CD14-positive monocyte (primary cell): Measurements from ENCODE around the gene PSMB8. TPM values are rescaled to one million over a fixed set of nuclear protein-coding genes. Genes with fewer than 3 reads are reported as not detected.

Experiments used
- DNase-seq, 3 donors: peaks; one replicate each; pipeline ENCODE4 v3.0.0-alpha.2; 2011 to 2022
- H2AFZ ChIP-seq: 2 replicates; pipeline ENCODE4 v1.6.0; 2012; ENCODE audit warnings: mild to moderate bottlenecking, low read depth, low read length, inconsistent platforms; ENCODE audit not compliant: insufficient read depth, poor library complexity, severe bottlenecking
- H3K27ac ChIP-seq, 2 donors: 1 replicate in 1 of 2; 2 replicates in 1 of 2; pipeline ENCODE4 v1.5.1; 2012 to 2013; ENCODE audit warnings: low read length in 2 of 2, control low read depth in 1 of 2, inconsistent platforms in 1 of 2, low read depth in 1 of 2, mild to moderate bottlenecking in 1 of 2
- H3K27me3 ChIP-seq, 2 donors: one replicate each; pipeline versions ENCODE4 v1.6.0 to v1.6.1; 2011 to 2013; ENCODE audit warnings: low read length in 2 of 2; ENCODE audit not compliant: control insufficient read depth in 2 of 2, insufficient read depth in 2 of 2
- H3K36me3 ChIP-seq, 2 donors: replicated peaks in 1 of 2; 1 replicate in 1 of 2; 2 replicates in 1 of 2; pipeline versions ENCODE4 v1.5.1 to v1.6.1; 2012 to 2013; ENCODE audit warnings: low read length in 2 of 2, control low read depth in 1 of 2, inconsistent platforms in 1 of 2, mild to moderate bottlenecking in 1 of 2; ENCODE audit not compliant: insufficient read depth in 2 of 2, control insufficient read depth in 1 of 2
- H3K4me1 ChIP-seq, 2 donors: 1 replicate in 1 of 2; 2 replicates in 1 of 2; pipeline versions ENCODE4 v1.5.1 to v1.6.1; 2012 to 2013; ENCODE audit warnings: low read length in 2 of 2, control low read depth in 1 of 2, inconsistent platforms in 1 of 2, mild to moderate bottlenecking in 1 of 2, moderate library complexity in 1 of 2; ENCODE audit not compliant: insufficient read depth in 2 of 2, control insufficient read depth in 1 of 2
- H3K4me2 ChIP-seq: replicated peaks from 2 replicates; pipeline ENCODE3; 2012; ENCODE audit warnings: low read length, moderate library complexity, mild to moderate bottlenecking; ENCODE audit not compliant: poor library complexity, severe bottlenecking; ENCODE audit errors: extremely low read depth
- H3K4me3 ChIP-seq, 3 experiments: fragments of 200-600 bp in 1 of 3; sonication (generic) in 1 of 3; replicated peaks in 1 of 3; 1 replicate in 2 of 3; 2 replicates in 1 of 3; pipeline ENCODE4 v1.5.1; 2011 to 2013; ENCODE audit warnings: low read length in 3 of 3, mild to moderate bottlenecking in 3 of 3, control low read depth in 2 of 3, low read depth in 2 of 3, inconsistent platforms in 1 of 3, moderate library complexity in 1 of 3
- H3K79me2 ChIP-seq: 2 replicates; pipeline ENCODE4 v1.6.0; 2012; ENCODE audit warnings: mild to moderate bottlenecking, control low read depth, inconsistent platforms, low read length, moderate library complexity; ENCODE audit not compliant: insufficient read depth
- H3K9ac ChIP-seq: 2 replicates; pipeline ENCODE4 v1.6.0; 2017; ENCODE audit warnings: low read length, mild to moderate bottlenecking; ENCODE audit not compliant: insufficient read depth, poor library complexity, severe bottlenecking
- H3K9me3 ChIP-seq, 2 donors: replicated peaks in 1 of 2; 1 replicate in 1 of 2; 2 replicates in 1 of 2; pipeline versions ENCODE4 v1.5.1 to v1.6.1; 2012 to 2013; ENCODE audit warnings: low read length in 2 of 2, control low read depth in 1 of 2; ENCODE audit not compliant: control insufficient read depth in 1 of 2, insufficient read depth in 1 of 2
- H4K20me1 ChIP-seq: 2 replicates; pipeline ENCODE4 v1.6.0; 2012; ENCODE audit warnings: mild to moderate bottlenecking, low read length, control low read depth, moderate library complexity; ENCODE audit not compliant: insufficient read depth
- H3K27ac Mint-ChIP-seq, 7 donors: one replicate each; pipeline ENCODE4 v1.8.0; 2020; ENCODE audit warnings: mild to moderate bottlenecking in 7 of 7, mixed read lengths in 7 of 7, moderate library complexity in 6 of 7, inconsistent platforms in 2 of 7
- H3K27me3 Mint-ChIP-seq, 3 donors: one replicate each; pipeline ENCODE4 v1.8.0; 2021 to 2022; ENCODE audit warnings: low read depth in 3 of 3, mild to moderate bottlenecking in 3 of 3, mixed read lengths in 3 of 3, moderate library complexity in 3 of 3, inconsistent platforms in 1 of 3
- H3K36me3 Mint-ChIP-seq, 2 donors: one replicate each; pipeline ENCODE4 v1.8.0; 2020; ENCODE audit warnings: mixed read lengths in 2 of 2, inconsistent platforms in 1 of 2, mild to moderate bottlenecking in 1 of 2
- H3K4me1 Mint-ChIP-seq: one replicate; pipeline ENCODE4 v1.8.0; 2020; ENCODE audit warnings: mild to moderate bottlenecking, mixed read lengths
- H3K4me3 Mint-ChIP-seq, 2 donors: one replicate each; pipeline ENCODE4 v1.8.0; 2020; ENCODE audit warnings: mild to moderate bottlenecking in 2 of 2, mixed read lengths in 2 of 2, moderate library complexity in 1 of 2
- H3K9me3 Mint-ChIP-seq, 7 donors: one replicate each; pipeline ENCODE4 v1.8.0; 2020 to 2022; ENCODE audit warnings: mixed read lengths in 7 of 7, mild to moderate bottlenecking in 6 of 7, moderate library complexity in 6 of 7, inconsistent platforms in 2 of 7
- WGBS: methylation state at CpG from one replicate; pipeline ENCODE4 v1.1.5; 2013; ENCODE audit warnings: missing lambda C conversion rate; ENCODE audit not compliant: insufficient coverage; 5-methylcytosine and 5-hydroxymethylcytosine counted together
- intact Hi-C, 2 donors: fragments of 100-400 bp; cut with micrococcal nuclease; formaldehyde crosslinking; loops; one replicate each; pipeline versions ENCODE4 v1.15.0 to v1.15.1; 2023
- polyA plus RNA-seq, 3 donors: library from polyadenylated mRNA; depleted of rRNA in 1 of 3; unstranded in 2 of 3; stranded (reverse) in 1 of 3; fragments of 300-500 nt in 2 of 3; fragments of >200 nt in 1 of 3; fragmentation: Illumina TruSeq in 2 of 3; gene quantifications; 1 replicate in 2 of 3; 2 replicates in 1 of 3; pipeline ENCODE4 v1.2.3, GENCODE V29; 2012 to 2021
- TF ChIP-seq, protein P1 (sequence below): fragments of 200-600 bp; IDR thresholded peaks from one replicate; pipeline ENCODE4 v1.8.0; 2022; ENCODE audit warnings: antibody characterized with exemption, mild to moderate bottlenecking

PSMB8 gene
- polyA plus RNA-seq, 3 donors: 164 to 534 (median 487) TPM

DNA sequence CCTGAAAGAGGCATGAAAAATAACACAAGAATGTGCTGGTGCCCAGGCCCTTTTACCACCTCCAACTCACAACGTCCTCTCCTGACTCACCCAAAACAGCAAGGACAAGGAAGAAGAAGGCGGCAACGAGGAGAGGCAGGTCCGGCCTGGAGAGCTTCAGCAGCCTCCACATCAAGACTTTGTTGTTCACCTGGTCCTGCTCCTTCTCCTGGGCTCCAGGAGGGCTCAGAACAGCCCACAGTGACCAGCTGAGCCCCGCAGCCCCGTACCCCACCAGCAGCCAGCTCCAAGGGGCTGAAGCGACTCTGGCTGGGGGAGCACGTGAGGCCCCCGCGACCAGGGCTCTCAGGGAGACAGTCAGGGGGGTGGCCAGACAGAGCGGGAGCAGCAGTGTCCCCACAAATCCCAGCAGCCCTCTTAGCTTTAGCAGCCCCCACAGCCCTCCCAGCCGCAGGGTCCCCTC lies 6.2 kb downstream of the PSMB8 start:
- H3K36me3 Mint-ChIP-seq: peaks cover 74 to 75% of the 10 kb centered on the region in 2 donors
- peaks cover 58 to 77% of the 10 kb centered on the region in 2 donors for H3K36me3 ChIP-seq
- peak overlapping the region; percentile 41 to 94 (median 87) for H3K27ac Mint-ChIP-seq
- 25% methylated on average over 10 of the region's 12 CpGs for WGBS
- TF ChIP-seq, protein P1, sequence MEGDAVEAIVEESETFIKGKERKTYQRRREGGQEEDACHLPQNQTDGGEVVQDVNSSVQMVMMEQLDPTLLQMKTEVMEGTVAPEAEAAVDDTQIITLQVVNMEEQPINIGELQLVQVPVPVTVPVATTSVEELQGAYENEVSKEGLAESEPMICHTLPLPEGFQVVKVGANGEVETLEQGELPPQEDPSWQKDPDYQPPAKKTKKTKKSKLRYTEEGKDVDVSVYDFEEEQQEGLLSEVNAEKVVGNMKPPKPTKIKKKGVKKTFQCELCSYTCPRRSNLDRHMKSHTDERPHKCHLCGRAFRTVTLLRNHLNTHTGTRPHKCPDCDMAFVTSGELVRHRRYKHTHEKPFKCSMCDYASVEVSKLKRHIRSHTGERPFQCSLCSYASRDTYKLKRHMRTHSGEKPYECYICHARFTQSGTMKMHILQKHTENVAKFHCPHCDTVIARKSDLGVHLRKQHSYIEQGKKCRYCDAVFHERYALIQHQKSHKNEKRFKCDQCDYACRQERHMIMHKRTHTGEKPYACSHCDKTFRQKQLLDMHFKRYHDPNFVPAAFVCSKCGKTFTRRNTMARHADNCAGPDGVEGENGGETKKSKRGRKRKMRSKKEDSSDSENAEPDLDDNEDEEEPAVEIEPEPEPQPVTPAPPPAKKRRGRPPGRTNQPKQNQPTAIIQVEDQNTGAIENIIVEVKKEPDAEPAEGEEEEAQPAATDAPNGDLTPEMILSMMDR: no peak
- H4K20me1 ChIP-seq: peaks cover 20% of the 10 kb centered on the region
- no peaks in the 10 kb centered on the region for H3K9me3 ChIP-seq
- no peaks in the 10 kb centered on the region for H3K9me3 Mint-ChIP-seq
- no peak for DNase-seq
- no peaks in the 10 kb centered on the region for H3K27me3 Mint-ChIP-seq
- peaks cover 52% of the 10 kb centered on the region for H3K4me1 Mint-ChIP-seq
- intact Hi-C loops: loop anchor here (1.0 to 5.0 kb wide), 3 partner anchors 15 to 35 kb away; partner anchors contain the start of gene TAP1 (in 1 of the 2)
- H3K79me2 ChIP-seq: peaks cover 34% of the 10 kb centered on the region
- peak overlapping the region; percentile 84 for H2AFZ ChIP-seq
- H3K27ac ChIP-seq: peak overlapping the region; percentile 82 to 86
- peaks cover 26 to 41% of the 10 kb centered on the region in 2 donors for H3K4me1 ChIP-seq
- peak overlapping the region; percentile 71 to 91 (median 78) for H3K4me3 ChIP-seq
- peak overlapping the region; percentile 87 to 89 for H3K4me3 Mint-ChIP-seq
- H3K9ac ChIP-seq: peak overlapping the region; percentile 79
- H3K4me2 ChIP-seq: peak overlapping the region; percentile 96
- H3K27me3 ChIP-seq: no peaks in the 10 kb centered on the region

DNA sequence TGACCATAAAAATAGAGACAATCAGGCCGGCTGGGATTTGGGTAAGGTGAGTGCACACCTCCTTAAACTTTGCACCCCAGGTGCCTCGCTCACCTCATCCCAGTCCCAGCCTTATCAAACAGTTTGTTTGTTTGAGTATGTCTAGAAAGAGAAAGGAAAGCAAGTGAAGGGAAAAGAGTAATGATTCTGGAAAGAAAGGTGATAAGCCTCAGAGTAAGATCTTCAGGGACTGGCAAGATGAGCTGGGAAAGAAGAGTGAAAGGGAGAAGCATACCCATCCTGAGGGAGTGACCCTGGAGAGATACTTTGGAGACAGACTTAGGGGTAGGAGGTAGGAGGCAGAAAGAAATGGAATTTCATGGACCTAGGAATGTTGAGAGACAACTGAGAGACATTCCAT lies 7.0 kb downstream of the PSMB8 start:
- Histone ChIP-seq H2AFZ (no peak overlapping the region), H3K79me2 (peaks cover 26% of the 10 kb centered on the region), H3K27ac (no peak overlapping the region), H3K27me3 (no peaks in the 10 kb centered on the region), H3K9ac (no peak overlapping the region), H3K4me1 (peaks cover 18 to 32% of the 10 kb centered on the region in 2 donors), H3K4me2 (no peak overlapping the region), H3K4me3 (no peak overlapping the region), H4K20me1 (peaks cover 24% of the 10 kb centered on the region), H3K36me3 (peaks cover 63 to 77% of the 10 kb centered on the region in 2 donors), H3K9me3 (no peaks in the 10 kb centered on the region)
- intact Hi-C loops: loop anchor here in 1 of 2 donors (5.0 kb wide), 1 partner anchor 35 kb away; no protein-coding TSS in a partner anchor
- no peak for DNase-seq
- Mint-ChIP-seq H3K4me3 (peak overlapping the region in 1 of 2 donors; percentile 50), H3K36me3 (peaks cover 74 to 75% of the 10 kb centered on the region in 2 donors), H3K27ac (peak overlapping the region in 1 of 7 donors; percentile 3), H3K9me3 (no peaks in the 10 kb centered on the region), H3K4me1 (peaks cover 44% of the 10 kb centered on the region), H3K27me3 (no peaks in the 10 kb centered on the region)
- TF ChIP-seq, protein P1: no peak
- no CpG with 5 or more reads among the region's 2 CpGs for WGBS
